HEK293 (cell line): ENCODE data around the gene PDE6B.
A peak's percentile ranks its signal among the peaks of the same experiment; 100 is the strongest.

Source experiments
- CTCF ChIA-PET: fragments of 350-600 bp; formaldehyde crosslinking; extraction: SDS; loops from one replicate; lab custom pipeline; 2021; ENCODE audit warnings: antibody characterized with exemption; lab: Yijun Ruan, JAX
- POLR2A ChIA-PET: fragments of 300-600 bp; formaldehyde crosslinking; extraction: SDS; loops from one replicate; lab custom pipeline; 2020; ENCODE audit warnings: antibody characterized with exemption, inconsistent platforms; lab: Yijun Ruan, JAX
- H3K27ac ChIP-seq: fragments of 200-500 bp; sonication (Bioruptor generic); 2 replicates; pipeline ENCODE4 v1.5.1; 2014; ENCODE audit warnings: low read depth, low read length, control low read depth, inconsistent platforms; ENCODE audit errors: extremely low read depth
- H3K36me3 ChIP-seq, 2 experiments: fragments of 200-500 bp in 1 of 2; sonication (Bioruptor generic) in 1 of 2; 1 replicate in 1 of 2; 2 replicates in 1 of 2; pipeline ENCODE4 v1.5.1; 2014 to 2017; ENCODE audit warnings: inconsistent platforms in 2 of 2, low read length in 2 of 2; ENCODE audit not compliant: control insufficient read depth in 2 of 2, insufficient read depth in 1 of 2
- H3K4me1 ChIP-seq: fragments of 200-500 bp; sonication (Bioruptor generic); 2 replicates; pipeline ENCODE4 v1.5.1; 2014; ENCODE audit warnings: mild to moderate bottlenecking, low read length, inconsistent platforms; ENCODE audit not compliant: control insufficient read depth, insufficient read depth
- H3K4me3 ChIP-seq: 2 replicates; pipeline ENCODE4 v1.5.1; 2011; ENCODE audit warnings: low read depth, mild to moderate bottlenecking, control low read depth, low read length, moderate library complexity
- H3K9me3 ChIP-seq: fragments of 200-500 bp; sonication (Bioruptor generic); 2 replicates; pipeline ENCODE4 v1.5.1; 2014; ENCODE audit warnings: low read depth, low read length, inconsistent platforms; ENCODE audit not compliant: control insufficient read depth, insufficient read depth
- BCL11A ChIP-seq: fragments of 450-650 bp; formaldehyde crosslinking; IDR thresholded peaks from 2 replicates; pipeline ENCODE4 v1.5.1; 2016; ENCODE audit warnings: low read depth, missing biosample characterization, missing genetic modification characterization
- BCL11B ChIP-seq: fragments of 450-650 bp; formaldehyde crosslinking; IDR thresholded peaks from 2 replicates; pipeline ENCODE4 v1.5.1; 2016; ENCODE audit warnings: low read depth, missing biosample characterization, missing genetic modification characterization
- GLI4 ChIP-seq: fragments of 450-650 bp; formaldehyde crosslinking; IDR thresholded peaks from 2 replicates; pipeline ENCODE4 v1.5.1; 2016; ENCODE audit warnings: missing biosample characterization, missing genetic modification characterization
- ZBTB17 ChIP-seq: fragments of 450-650 bp; formaldehyde crosslinking; IDR thresholded peaks from 2 replicates; pipeline ENCODE4 v1.5.1; 2016; ENCODE audit warnings: missing biosample characterization, missing genetic modification characterization
- ZFHX2 ChIP-seq: fragments of 450-650 bp; formaldehyde crosslinking; conservative IDR thresholded peaks from 2 replicates; pipeline ENCODE4 v1.5.1; 2016; ENCODE audit warnings: missing biosample characterization, missing genetic modification characterization
- ZFP3 ChIP-seq: fragments of 450-650 bp; formaldehyde crosslinking; IDR thresholded peaks from 2 replicates; pipeline ENCODE4 v1.5.1; 2016; ENCODE audit warnings: low read depth, missing biosample characterization, missing genetic modification characterization
- ZNF10 ChIP-seq: fragments of 450-650 bp; formaldehyde crosslinking; IDR thresholded peaks from 2 replicates; pipeline ENCODE4 v1.5.1; 2017; ENCODE audit warnings: missing biosample characterization, missing genetic modification characterization
- ZNF239 ChIP-seq: fragments of 450-650 bp; formaldehyde crosslinking; IDR thresholded peaks from 2 replicates; pipeline ENCODE4 v1.5.1; 2016; ENCODE audit warnings: missing biosample characterization, missing genetic modification characterization
- ZNF394 ChIP-seq: fragments of 450-650 bp; formaldehyde crosslinking; IDR thresholded peaks from 2 replicates; pipeline ENCODE4 v1.5.1; 2016; ENCODE audit warnings: missing biosample characterization, missing genetic modification characterization, mild to moderate bottlenecking, moderate library complexity, borderline replicate concordance
- ZNF510 ChIP-seq: fragments of 450-650 bp; formaldehyde crosslinking; IDR thresholded peaks from 2 replicates; pipeline ENCODE4 v1.5.1; 2018; ENCODE audit warnings: mild to moderate bottlenecking, missing genetic modification characterization, missing biosample characterization; ENCODE audit not compliant: insufficient replicate concordance
- ZNF544 ChIP-seq: fragments of 450-650 bp; formaldehyde crosslinking; IDR thresholded peaks from 2 replicates; pipeline ENCODE4 v1.5.0; 2017; ENCODE audit warnings: missing biosample characterization, missing genetic modification characterization
- ZNF701 ChIP-seq: fragments of 450-650 bp; formaldehyde crosslinking; IDR thresholded peaks from 2 replicates; pipeline ENCODE4 v1.5.1; 2016; ENCODE audit warnings: missing biosample characterization, missing genetic modification characterization
- TF ChIP-seq, protein P1 (sequence below): fragments of 450-650 bp; formaldehyde crosslinking; conservative IDR thresholded peaks from 2 replicates; pipeline ENCODE4 v1.5.1; 2016; ENCODE audit warnings: low read depth, missing biosample characterization, missing genetic modification characterization
- TF ChIP-seq, protein P2 (sequence below): fragments of 450-650 bp; formaldehyde crosslinking; IDR thresholded peaks from 2 replicates; pipeline ENCODE4 v1.5.1; 2017; ENCODE audit warnings: missing biosample characterization, missing genetic modification characterization
- TF ChIP-seq, protein P3 (sequence below): fragments of 450-650 bp; formaldehyde crosslinking; IDR thresholded peaks from 2 replicates; pipeline ENCODE4 v1.5.1; 2016; ENCODE audit warnings: missing biosample characterization, missing genetic modification characterization
- TF ChIP-seq, protein P4 (sequence below): fragments of 450-650 bp; formaldehyde crosslinking; IDR thresholded peaks from 2 replicates; pipeline ENCODE4; 2016; ENCODE audit warnings: missing biosample characterization, missing genetic modification characterization
- TF ChIP-seq, protein P5 (sequence below): fragments of 450-650 bp; formaldehyde crosslinking; IDR thresholded peaks from 2 replicates; pipeline ENCODE4 v1.5.1; 2017; ENCODE audit warnings: missing biosample characterization, missing genetic modification characterization
- TF ChIP-seq, protein P6 (sequence below): fragments of 450-650 bp; formaldehyde crosslinking; IDR thresholded peaks from 2 replicates; pipeline ENCODE4 v1.5.1; 2017; ENCODE audit warnings: missing biosample characterization, missing genetic modification characterization

The PDE6B gene

DNA sequence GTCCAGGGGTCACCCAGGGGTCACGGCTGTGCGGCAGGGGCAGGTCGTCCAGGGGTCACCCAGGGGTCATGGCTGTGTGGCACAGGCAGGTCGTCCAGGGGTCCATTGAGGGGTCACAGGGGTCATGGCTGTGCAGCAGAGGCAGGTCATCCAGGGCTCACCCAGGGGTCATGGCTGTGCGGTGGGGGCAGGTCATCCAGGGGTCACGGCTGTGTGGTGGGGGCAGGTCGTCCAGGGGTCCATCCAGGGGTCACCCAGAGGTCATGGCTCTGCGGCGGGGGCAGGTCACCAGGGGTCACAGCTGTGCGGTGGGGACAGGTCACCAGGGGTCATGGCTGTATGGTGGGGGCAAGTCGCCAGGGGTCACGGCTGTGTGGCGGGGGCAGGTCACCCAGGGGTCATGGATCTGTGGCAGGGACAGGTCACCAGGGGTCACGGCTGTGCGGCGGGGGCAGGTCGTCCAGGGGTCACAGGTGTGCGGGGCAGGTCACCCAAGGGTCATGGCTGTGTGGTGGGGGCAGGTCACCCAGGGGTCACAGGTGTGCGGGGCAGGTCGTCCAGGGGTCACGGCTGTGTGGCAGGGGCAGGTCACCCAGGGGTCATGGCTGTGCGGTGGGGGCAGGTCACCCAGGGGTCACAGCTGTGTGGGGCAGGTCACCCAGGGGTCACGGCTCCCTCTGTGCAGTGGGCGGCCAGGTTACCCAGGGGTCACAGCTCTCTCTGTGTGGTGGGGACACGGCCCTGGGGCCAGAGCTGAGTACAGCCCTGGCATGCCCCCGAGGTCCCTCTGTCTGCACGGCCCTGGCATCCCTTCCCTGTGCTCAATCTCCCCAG is 32.7 kb downstream of the PDE6B start:
- Histone ChIP-seq H3K4me3 (no peak overlapping the region), H3K4me1 (no peaks in the 10 kb centered on the region), H3K9me3 (no peaks in the 10 kb centered on the region), H3K27ac (no peak overlapping the region), H3K36me3 (no peaks in the 10 kb centered on the region)
- TF ChIP-seq GLI4 (tag by site-specific recombination) (no peak), ZNF701 (no peak), BCL11A (peak; percentile 75), ZNF239 (tag by site-specific recombination) (no peak), BCL11B (tag by site-specific recombination) (peak; percentile 83), ZNF394 (tag by site-specific recombination) (no peak)
- TF ChIP-seq, protein P1, sequence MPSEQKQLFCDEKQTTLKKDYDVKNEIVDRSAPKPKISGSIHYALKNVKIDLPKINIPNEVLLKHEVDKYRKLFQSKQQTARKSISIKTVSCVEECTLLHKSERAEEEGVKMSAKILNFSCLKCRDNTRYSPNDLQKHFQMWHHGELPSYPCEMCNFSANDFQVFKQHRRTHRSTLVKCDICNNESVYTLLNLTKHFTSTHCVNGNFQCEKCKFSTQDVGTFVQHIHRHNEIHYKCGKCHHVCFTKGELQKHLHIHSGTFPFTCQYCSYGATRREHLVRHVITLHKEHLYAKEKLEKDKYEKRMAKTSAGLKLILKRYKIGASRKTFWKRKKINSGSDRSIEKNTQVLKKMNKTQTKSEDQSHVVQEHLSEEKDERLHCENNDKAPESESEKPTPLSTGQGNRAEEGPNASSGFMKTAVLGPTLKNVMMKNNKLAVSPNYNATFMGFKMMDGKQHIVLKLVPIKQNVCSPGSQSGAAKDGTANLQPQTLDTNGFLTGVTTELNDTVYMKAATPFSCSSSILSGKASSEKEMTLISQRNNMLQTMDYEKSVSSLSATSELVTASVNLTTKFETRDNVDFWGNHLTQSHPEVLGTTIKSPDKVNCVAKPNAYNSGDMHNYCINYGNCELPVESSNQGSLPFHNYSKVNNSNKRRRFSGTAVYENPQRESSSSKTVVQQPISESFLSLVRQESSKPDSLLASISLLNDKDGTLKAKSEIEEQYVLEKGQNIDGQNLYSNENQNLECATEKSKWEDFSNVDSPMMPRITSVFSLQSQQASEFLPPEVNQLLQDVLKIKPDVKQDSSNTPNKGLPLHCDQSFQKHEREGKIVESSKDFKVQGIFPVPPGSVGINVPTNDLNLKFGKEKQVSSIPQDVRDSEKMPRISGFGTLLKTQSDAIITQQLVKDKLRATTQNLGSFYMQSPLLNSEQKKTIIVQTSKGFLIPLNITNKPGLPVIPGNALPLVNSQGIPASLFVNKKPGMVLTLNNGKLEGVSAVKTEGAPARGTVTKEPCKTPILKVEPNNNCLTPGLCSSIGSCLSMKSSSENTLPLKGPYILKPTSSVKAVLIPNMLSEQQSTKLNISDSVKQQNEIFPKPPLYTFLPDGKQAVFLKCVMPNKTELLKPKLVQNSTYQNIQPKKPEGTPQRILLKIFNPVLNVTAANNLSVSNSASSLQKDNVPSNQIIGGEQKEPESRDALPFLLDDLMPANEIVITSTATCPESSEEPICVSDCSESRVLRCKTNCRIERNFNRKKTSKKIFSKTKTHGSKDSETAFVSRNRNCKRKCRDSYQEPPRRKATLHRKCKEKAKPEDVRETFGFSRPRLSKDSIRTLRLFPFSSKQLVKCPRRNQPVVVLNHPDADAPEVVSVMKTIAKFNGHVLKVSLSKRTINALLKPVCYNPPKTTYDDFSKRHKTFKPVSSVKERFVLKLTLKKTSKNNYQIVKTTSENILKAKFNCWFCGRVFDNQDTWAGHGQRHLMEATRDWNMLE (tag by site-specific recombination), result no peak
- TF ChIP-seq, protein P2, sequence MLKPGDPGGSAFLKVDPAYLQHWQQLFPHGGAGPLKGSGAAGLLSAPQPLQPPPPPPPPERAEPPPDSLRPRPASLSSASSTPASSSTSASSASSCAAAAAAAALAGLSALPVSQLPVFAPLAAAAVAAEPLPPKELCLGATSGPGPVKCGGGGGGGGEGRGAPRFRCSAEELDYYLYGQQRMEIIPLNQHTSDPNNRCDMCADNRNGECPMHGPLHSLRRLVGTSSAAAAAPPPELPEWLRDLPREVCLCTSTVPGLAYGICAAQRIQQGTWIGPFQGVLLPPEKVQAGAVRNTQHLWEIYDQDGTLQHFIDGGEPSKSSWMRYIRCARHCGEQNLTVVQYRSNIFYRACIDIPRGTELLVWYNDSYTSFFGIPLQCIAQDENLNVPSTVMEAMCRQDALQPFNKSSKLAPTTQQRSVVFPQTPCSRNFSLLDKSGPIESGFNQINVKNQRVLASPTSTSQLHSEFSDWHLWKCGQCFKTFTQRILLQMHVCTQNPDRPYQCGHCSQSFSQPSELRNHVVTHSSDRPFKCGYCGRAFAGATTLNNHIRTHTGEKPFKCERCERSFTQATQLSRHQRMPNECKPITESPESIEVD (tag by site-specific recombination), result no peak
- TF ChIP-seq, protein P3, sequence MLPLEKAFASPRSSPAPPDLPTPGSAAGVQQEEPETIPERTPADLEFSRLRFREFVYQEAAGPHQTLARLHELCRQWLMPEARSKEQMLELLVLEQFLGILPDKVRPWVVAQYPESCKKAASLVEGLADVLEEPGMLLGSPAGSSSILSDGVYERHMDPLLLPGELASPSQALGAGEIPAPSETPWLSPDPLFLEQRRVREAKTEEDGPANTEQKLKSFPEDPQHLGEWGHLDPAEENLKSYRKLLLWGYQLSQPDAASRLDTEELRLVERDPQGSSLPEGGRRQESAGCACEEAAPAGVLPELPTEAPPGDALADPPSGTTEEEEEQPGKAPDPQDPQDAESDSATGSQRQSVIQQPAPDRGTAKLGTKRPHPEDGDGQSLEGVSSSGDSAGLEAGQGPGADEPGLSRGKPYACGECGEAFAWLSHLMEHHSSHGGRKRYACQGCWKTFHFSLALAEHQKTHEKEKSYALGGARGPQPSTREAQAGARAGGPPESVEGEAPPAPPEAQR (tag by site-specific recombination), result no peak
- TF ChIP-seq, protein P4, sequence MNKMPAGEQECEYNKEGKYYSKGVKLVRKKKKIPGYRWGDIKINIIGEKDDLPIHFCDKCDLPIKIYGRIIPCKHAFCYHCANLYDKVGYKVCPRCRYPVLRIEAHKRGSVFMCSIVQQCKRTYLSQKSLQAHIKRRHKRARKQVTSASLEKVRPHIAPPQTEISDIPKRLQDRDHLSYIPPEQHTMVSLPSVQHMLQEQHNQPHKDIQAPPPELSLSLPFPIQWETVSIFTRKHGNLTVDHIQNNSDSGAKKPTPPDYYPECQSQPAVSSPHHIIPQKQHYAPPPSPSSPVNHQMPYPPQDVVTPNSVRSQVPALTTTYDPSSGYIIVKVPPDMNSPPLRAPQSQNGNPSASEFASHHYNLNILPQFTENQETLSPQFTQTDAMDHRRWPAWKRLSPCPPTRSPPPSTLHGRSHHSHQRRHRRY (tag by site-specific recombination), result no peak
- ChIA-PET CTCF (no interaction called here), POLR2A (no interaction called here)

DNA sequence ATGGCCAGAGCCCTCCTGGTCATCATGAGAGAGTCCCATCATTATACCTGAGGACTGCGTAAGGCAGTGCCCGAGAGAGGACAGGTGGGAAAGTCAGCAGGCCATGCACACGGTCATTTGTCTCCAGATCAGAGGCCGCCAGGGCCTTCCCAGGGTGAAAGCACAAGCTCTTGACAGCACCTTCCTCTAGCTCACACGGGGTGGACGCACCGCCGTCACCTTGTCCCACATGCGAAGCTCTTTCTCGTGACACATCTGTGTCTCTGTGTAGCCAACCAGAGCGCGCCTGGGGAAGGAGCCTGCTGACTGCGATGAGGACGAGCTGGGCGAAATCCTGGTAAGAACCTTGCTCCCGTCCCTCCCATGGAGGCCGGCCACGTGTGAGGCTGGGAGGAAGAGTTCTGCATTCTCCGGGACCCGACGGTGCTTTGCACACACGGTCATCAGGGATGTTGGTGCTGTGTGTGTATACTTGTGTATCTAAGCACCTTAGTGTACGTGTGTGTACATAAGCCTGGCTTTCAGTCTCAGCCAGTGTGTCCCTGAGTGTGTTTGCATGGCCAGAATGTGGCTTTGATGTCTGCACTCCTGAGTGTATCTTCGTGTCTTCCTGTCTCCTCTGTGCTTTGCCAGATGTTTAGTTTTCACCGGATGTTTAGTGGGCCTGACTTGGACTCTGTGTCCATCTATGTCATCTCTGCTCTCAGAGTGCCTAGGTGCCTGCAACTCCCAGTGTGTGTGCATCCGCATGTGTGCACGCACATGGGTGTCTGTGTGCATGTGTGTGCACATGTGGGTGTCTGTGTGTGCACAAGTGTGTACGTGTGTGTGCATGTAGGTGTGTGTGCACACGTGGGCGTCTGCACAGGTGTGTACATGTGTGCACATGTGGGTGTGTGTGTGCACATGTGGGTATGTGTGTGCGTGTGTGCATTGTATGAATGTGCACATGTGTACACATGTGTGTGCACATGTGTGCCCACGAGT is 33.6 kb downstream of the PDE6B start:
- ChIA-PET POLR2A (no interaction called here), CTCF (no interaction called here)
- H3K36me3 ChIP-seq, result no peaks in the 10 kb centered on the region

More for the DNA sequence above, 33.6 kb downstream of the PDE6B start:
- Histone ChIP-seq H3K9me3 (no peaks in the 10 kb centered on the region), H3K4me3 (no peak overlapping the region), H3K4me1 (no peaks in the 10 kb centered on the region), H3K27ac (no peak overlapping the region)
- TF ChIP-seq ZNF544 (tag by site-specific recombination) (no peak), ZFHX2 (tag by site-specific recombination) (peak; percentile 28; the same call in 1 of the 2 replicates), ZNF510 (tag by site-specific recombination) (no peak), ZNF10 (tag by site-specific recombination) (no peak), ZFP3 (tag by site-specific recombination) (no peak), ZBTB17 (tag by site-specific recombination) (no peak)
- TF ChIP-seq, protein P5, sequence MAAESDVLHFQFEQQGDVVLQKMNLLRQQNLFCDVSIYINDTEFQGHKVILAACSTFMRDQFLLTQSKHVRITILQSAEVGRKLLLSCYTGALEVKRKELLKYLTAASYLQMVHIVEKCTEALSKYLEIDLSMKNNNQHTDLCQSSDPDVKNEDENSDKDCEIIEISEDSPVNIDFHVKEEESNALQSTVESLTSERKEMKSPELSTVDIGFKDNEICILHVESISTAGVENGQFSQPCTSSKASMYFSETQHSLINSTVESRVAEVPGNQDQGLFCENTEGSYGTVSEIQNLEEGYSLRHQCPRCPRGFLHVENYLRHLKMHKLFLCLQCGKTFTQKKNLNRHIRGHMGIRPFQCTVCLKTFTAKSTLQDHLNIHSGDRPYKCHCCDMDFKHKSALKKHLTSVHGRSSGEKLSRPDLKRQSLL (tag by site-specific recombination), result no peak
- TF ChIP-seq, protein P6, sequence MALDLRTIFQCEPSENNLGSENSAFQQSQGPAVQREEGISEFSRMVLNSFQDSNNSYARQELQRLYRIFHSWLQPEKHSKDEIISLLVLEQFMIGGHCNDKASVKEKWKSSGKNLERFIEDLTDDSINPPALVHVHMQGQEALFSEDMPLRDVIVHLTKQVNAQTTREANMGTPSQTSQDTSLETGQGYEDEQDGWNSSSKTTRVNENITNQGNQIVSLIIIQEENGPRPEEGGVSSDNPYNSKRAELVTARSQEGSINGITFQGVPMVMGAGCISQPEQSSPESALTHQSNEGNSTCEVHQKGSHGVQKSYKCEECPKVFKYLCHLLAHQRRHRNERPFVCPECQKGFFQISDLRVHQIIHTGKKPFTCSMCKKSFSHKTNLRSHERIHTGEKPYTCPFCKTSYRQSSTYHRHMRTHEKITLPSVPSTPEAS (tag by site-specific recombination), result peak; percentile 96
